HUES64 (cell line): Measurements from ENCODE around the gene UNC13B.
"Not testable (repeated sequence)": the region's sequence is repeated elsewhere in the genome, so short reads cannot be mapped to it uniquely, and the experiment has no call there.

Experiments used
- H3K27ac ChIP-seq: 2 replicates; pipeline ENCODE4 v1.7.0; 2013; ENCODE audit warnings: low read depth, low read length, inconsistent platforms
- H3K27me3 ChIP-seq: 2 replicates; pipeline ENCODE4 v1.6.1; 2013; ENCODE audit warnings: mild to moderate bottlenecking, low read length; ENCODE audit not compliant: insufficient read depth
- H3K36me3 ChIP-seq: 2 replicates; pipeline ENCODE4 v1.6.1; 2013; ENCODE audit warnings: mild to moderate bottlenecking, low read length; ENCODE audit not compliant: insufficient read depth
- H3K4me1 ChIP-seq: 2 replicates; pipeline ENCODE4 v1.6.1; 2013; ENCODE audit warnings: mild to moderate bottlenecking, low read length, moderate library complexity; ENCODE audit not compliant: insufficient read depth
- H3K4me3 ChIP-seq: 2 replicates; pipeline ENCODE4 v1.5.1; 2013; ENCODE audit warnings: mild to moderate bottlenecking, low read length, moderate library complexity
- H3K9ac ChIP-seq: 2 replicates; pipeline ENCODE4 v1.6.1; 2013; ENCODE audit warnings: mild to moderate bottlenecking, low read depth, low read length
- H3K9me3 ChIP-seq: 2 replicates; pipeline ENCODE4 v1.6.1; 2013; ENCODE audit warnings: low read depth, low read length; ENCODE audit not compliant: insufficient read depth
- WGBS: fragments of 150-250, 120-280 bp; methylation state at CpG from one replicate; pipeline ENCODE4 v1.1.7; 2013; ENCODE audit warnings: missing lambda C conversion rate; 5-methylcytosine and 5-hydroxymethylcytosine counted together

Gene UNC13B

DNA sequence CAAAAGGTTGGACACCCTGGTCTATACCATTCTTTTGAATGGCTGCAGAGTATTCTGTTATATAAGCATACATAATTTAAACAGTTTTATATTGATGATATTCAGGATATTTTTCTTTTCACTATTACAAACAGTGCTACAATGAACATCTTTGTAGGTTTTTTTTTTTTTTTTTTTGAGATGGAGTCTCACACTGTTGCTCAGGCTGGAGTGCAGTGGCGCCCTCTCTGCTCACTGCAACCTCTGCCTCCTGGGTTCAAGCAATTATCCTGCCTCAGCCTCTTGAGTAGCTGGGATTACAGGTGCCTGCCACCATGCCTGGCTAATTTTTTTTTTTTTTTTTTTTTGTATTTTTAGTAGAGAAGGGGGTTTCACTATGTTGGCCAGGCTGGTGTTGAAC is 5.6 kb downstream of the UNC13B start:
- not testable (repeated sequence) for H3K4me1 ChIP-seq, H3K9me3 ChIP-seq, H3K27me3 ChIP-seq, H3K27ac ChIP-seq, H3K36me3 ChIP-seq, H3K9ac ChIP-seq, H3K4me3 ChIP-seq
- 94% methylated on average over 1 of the region's 1 CpG for WGBS

DNA sequence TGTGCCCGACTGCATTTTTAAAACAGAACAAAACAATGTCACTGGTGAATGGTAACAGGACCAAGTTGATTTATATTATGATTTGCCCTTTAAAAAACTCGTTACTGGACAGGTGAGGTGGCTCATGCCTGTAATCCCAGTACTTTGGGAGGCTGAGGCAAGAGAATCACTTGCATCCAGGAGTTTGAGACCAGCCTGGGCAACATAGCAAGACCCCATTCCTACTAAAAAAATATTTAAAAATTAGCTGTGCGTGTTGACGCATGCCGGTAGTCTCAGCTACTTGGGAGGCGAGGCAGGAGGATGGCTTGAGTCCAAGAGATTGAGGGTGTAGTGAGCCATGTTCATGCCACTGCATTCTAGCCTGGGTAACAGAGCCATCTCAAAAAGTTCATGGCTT is 7.2 kb downstream of the UNC13B start:
- Histone ChIP-seq H3K4me1 (0 out of 2 replicates have a peak, but pooled peaks cover 3% of the 10 kb centered on the region), H3K4me3 (no peak overlapping the region)
- 93% methylated on average over 6 of the region's 6 CpGs for WGBS

DNA sequence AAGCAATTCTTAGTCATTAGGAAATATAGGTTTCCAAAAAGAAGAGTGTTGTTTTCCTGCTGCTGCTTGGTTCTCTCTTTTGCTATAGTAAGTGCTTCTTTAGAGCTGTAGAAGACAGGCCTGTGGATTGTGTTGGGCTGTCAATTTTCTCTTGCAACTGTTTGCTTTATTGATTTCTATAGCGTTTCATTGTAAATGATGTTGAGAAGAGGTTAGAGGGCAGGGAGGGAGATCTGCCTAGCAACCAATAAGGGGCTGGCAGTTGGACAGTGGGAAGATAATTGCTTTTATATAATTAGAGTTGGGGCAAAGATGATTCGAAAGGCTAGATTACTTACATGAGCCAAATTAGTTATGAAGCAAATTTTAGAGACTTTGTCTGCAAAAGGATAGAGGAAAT is 11.1 kb downstream of the UNC13B start:
- WGBS, result 91% methylated on average over 2 of the region's 2 CpGs
- no peak overlapping the region for H3K4me3 ChIP-seq
- 0 out of 2 replicates have a peak, but pooled peaks cover 3% of the 10 kb centered on the region for H3K4me1 ChIP-seq
- H3K27ac ChIP-seq, result no peak overlapping the region
- H3K27me3 ChIP-seq, result no peaks in the 10 kb centered on the region
- H3K9me3 ChIP-seq, result no peaks in the 10 kb centered on the region
- H3K9ac ChIP-seq, result no peak overlapping the region
- no peaks in the 10 kb centered on the region for H3K36me3 ChIP-seq

More for the DNA sequence above, 7.2 kb downstream of the UNC13B start:
- no peaks in the 10 kb centered on the region for H3K9me3 ChIP-seq
- no peaks in the 10 kb centered on the region for H3K27me3 ChIP-seq
- no peak overlapping the region for H3K27ac ChIP-seq
- H3K9ac ChIP-seq, result no peak overlapping the region
- no peaks in the 10 kb centered on the region for H3K36me3 ChIP-seq

DNA sequence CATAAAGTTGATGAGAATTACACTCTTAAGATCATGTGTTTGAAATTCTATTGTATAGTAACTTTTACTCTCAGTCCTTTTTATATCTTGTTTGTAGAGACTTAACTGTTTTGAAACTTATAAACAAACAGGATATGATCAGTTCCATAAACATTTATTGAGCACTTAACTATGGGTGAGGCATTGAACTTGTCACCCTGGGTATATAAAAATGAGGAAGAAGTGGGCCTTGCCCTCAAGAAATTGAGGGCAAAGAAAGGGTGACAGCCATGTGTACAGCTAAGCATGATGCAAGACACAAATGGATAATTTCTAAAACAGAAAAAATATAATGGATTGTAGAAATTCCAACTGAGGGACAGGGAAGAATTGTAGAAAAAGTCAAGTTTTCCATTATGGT is 15.7 kb downstream of the UNC13B start:
- Histone ChIP-seq H3K27me3 (no peaks in the 10 kb centered on the region), H3K9me3 (peaks cover 19% of the 10 kb centered on the region), H3K4me1 (no peaks in the 10 kb centered on the region), H3K4me3 (no peak overlapping the region), H3K9ac (no peak overlapping the region), H3K36me3 (no peaks in the 10 kb centered on the region), H3K27ac (no peak overlapping the region)

DNA sequence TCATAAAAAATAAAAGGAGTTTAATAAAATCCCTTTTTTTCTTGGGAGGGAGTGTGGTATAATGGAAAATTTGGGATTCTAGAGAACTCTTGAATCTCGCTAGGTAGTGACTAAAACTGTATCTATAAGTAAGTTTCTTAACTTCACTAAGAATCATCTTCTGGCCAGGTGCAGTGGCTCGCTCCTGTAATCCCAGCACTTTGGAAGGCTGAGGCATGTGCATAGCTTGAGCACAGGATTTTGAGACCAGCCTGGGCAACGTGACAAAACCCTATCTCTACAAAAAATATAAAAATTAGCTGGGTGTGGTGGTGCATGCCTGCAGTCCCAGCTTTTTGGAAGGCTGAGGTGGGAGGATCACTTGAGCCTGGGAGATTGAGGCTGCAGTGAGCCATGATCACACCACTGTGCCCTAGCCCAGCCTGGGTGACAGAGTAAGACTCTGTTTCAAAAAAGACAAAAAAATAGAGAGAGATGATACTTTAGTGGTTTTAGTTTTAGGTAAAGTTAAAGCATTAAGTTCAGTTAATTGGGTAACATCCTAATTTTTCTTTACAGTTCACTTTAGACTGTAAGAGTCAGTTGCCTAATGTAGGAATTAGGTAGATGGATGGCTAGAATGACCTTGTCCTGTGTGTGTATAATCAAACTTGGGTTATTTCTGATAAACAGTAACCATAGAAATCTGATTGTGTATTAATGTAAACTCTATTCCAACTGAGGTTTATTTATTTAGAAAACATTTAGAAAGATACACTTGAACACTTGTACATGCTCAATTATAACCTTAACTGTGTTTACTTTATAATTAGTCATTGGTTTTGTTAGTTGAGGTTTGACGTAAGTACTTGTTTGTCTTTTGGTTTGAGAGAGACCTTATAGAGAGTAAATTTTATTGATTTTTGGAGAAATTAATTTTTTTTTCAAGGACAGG is 17.8 kb downstream of the UNC13B start:
- no peak overlapping the region for H3K9ac ChIP-seq
- no peaks in the 10 kb centered on the region for H3K36me3 ChIP-seq
- H3K27ac ChIP-seq, result no peak overlapping the region
- no peaks in the 10 kb centered on the region for H3K27me3 ChIP-seq
- H3K9me3 ChIP-seq, result peaks cover 27% of the 10 kb centered on the region
- H3K4me3 ChIP-seq, result no peak overlapping the region
- 100% methylated on average over 3 of the region's 4 CpGs for WGBS
- H3K4me1 ChIP-seq, result no peaks in the 10 kb centered on the region

DNA sequence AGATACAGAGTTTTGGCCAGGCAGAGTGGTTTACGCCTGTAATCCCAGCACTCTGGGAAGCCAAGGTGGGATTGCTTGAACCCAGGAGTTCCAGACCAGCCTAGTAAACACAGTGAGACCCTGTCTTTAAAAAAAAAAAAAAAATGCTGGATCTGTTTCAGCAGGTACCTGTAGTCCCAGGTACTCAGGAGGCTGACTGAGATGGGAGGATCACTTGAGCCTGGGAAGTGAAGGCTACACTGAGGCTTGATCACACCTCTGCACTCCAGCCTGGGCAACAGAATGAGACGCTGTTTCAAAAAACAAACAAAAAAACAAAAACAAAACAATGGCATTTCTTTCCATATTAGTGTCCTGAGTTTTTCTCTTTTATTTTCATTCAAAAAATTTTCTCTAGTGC is 19.0 kb downstream of the UNC13B start:
- H3K9ac ChIP-seq, result no peak overlapping the region
- 94% methylated on average over 2 of the region's 2 CpGs for WGBS
- H3K36me3 ChIP-seq, result no peaks in the 10 kb centered on the region
- H3K4me1 ChIP-seq, result no peaks in the 10 kb centered on the region
- H3K4me3 ChIP-seq, result no peak overlapping the region
- H3K27ac ChIP-seq, result no peak overlapping the region
- H3K9me3 ChIP-seq, result peaks cover 37% of the 10 kb centered on the region
- no peaks in the 10 kb centered on the region for H3K27me3 ChIP-seq

DNA sequence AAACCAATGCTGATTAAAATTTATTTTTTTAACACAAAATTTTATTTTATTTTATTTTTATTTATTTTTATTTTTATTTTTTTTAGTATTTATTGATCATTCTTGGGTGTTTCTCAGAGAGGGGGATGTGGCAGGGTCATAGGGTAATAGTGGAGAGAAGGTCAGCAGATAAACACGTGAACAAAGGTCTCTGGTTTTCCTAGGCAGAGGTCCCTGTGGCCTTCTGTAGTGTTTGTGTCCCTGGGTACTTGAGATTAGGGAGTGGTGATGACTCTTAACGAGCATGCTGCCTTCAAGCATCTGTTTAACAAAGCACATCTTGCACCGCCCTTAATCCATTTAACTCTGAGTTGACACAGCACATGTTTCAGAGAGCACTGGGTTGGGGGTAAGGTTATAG is 20.6 kb downstream of the UNC13B start:
- H3K27me3 ChIP-seq, result not testable (repeated sequence)

DNA sequence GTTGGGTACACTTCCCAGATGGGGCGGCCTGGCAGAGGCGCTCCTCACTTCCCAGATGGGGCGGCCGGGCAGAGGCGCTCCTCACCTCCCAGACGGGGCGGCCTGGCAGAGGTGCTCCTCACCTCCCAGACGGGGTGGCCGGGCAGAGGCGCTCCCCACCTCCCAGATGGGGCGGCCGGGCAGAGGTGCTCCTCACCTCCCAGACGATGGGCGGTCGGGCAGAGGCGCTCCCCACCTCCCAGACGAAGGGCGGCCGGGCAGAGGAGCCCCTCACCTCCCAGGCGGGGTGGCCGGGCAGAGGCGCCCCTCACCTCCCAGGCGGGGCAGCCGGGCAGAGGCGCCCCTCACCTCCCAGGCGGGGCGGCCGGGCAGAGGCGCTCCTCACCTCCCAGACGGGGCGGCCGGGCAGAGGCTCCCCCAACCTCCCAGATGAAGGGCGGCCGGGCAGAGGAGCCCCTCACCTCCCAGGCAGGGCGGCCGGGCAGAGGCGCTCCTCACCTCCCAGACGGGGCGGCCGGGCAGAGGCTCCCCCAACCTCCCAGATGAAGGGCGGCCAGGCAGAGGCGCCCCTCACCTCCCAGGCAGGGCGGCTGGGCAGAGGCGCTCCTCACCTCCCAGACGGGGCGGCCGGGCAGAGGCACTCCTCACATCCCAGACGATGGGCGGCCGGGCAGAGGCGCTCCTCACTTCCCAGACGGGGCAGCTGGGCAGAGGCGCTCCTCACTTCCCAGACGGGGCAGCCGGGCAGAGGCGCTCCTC is 21.4 kb downstream of the UNC13B start:
- H3K4me1 ChIP-seq, H3K27ac ChIP-seq, H3K9ac ChIP-seq, H3K36me3 ChIP-seq, H3K27me3 ChIP-seq, H3K4me3 ChIP-seq: not testable (repeated sequence)
- H3K9me3 ChIP-seq, result peaks cover 44% of the 10 kb centered on the region
- WGBS, result 97% methylated on average over 56 of the region's 56 CpGs

More for the DNA sequence above, 20.6 kb downstream of the UNC13B start:
- not testable (repeated sequence) for H3K4me3 ChIP-seq, H3K4me1 ChIP-seq, H3K27ac ChIP-seq, H3K9ac ChIP-seq, H3K36me3 ChIP-seq
- WGBS, result 83% methylated on average over 1 of the region's 3 CpGs
- peaks cover 43% of the 10 kb centered on the region for H3K9me3 ChIP-seq

DNA sequence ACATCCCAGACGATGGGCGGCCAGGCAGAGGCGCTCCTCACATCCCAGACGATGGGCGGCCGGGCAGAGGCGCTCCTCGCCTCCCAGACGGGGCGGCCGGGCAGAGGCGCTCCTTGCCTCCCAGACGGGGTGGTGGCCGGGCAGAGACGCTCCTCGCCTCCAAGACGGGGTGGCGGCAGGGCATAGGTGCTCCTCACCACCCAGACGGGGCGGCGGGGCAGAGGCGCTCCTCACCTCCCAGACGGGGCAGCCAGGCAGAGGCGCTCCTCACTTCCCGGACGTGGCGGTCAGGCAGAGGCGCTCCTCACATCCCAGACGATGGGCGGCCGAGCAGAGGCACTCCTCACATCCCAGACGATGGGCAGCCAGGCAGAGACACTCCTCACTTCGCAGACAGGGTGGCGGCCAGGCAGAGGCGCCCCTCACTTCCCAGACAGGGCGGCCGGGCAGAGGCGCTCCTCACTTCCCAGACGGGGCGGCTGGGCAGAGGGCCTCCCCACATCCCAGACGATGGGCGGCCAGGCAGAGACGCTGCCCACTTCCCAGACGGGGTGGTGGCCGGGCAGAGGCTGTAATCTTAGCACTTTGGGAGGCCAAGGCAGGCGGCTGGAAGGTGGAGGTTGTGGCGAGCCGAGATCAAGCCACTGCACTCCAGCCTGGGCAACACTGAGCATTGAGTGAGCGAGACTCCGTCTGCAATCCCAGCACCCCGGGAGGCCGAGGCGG is 22.1 kb downstream of the UNC13B start:
- 97% methylated on average over 53 of the region's 53 CpGs for WGBS
- peaks cover 48% of the 10 kb centered on the region for H3K9me3 ChIP-seq
- not testable (repeated sequence) for H3K4me1 ChIP-seq

DNA sequence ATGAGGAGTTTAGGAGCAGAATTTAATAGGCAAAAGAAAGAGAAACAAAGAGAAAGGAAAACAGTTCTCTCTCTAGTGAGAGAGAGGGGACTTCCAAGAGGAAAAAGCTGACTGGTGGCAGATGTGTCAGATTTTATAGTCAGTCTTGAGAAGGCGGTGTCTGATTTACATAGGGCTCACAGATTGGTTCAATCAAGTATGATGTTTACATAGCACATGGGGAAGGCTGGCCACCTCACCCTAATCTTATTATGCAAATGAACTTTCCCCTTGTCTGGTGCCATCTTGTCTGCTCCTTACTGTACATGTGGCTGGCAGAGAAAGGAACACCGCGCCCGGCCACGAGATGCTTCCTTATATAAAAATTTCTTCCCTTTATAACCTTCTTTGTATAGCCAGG is 24.7 kb downstream of the UNC13B start:
- Histone ChIP-seq H3K9ac (no peak overlapping the region), H3K4me1 (no peaks in the 10 kb centered on the region), H3K27me3 (no peaks in the 10 kb centered on the region), H3K36me3 (peaks cover 7% of the 10 kb centered on the region; the same call in 1 of the 2 replicates), H3K27ac (no peak overlapping the region), H3K4me3 (no peak overlapping the region), H3K9me3 (peaks cover 55% of the 10 kb centered on the region)
- WGBS, result 97% methylated on average over 5 of the region's 5 CpGs

More for the DNA sequence above, 22.1 kb downstream of the UNC13B start:
- H3K36me3 ChIP-seq, H3K9ac ChIP-seq, H3K27me3 ChIP-seq, H3K4me3 ChIP-seq, H3K27ac ChIP-seq: not testable (repeated sequence)

DNA sequence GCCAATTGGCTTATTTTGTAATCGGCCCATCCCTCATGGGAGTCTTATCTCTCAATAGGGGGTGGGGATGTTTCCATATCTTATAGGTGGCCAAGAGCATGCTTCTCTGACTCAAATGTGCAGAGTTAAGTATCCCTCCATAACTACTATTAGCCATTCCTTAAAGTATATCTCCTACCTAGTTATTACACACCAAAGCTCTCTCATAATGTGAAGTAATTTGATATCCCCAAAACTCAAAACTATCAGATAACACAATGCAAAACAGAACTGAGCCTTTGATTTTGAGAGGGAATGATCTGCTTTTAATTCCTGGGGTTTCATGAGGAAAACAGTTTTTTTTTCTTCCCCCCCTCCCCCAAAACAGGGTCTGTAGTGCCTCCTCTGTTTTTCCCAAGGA is 28.4 kb downstream of the UNC13B start:
- Histone ChIP-seq H3K36me3 (peaks cover 7% of the 10 kb centered on the region; the same call in 1 of the 2 replicates), H3K27ac (no peak overlapping the region), H3K4me1 (no peaks in the 10 kb centered on the region), H3K27me3 (no peaks in the 10 kb centered on the region), H3K9ac (no peak overlapping the region), H3K4me3 (no peak overlapping the region), H3K9me3 (peaks cover 61% of the 10 kb centered on the region)
- no CpG with 5 or more reads among the region's 1 CpG for WGBS
